NT2/D1 (cell line): Measurements from ENCODE around the gene PHF10.

ENCODE experiments used
- YY1 ChIP-seq: IDR thresholded peaks from 2 replicates; pipeline ENCODE4 v1.6.1; 2011; ENCODE audit not compliant: insufficient read length, insufficient read depth
- ZNF274 ChIP-seq: IDR thresholded peaks from 2 replicates; pipeline ENCODE4 v1.6.1; 2011; ENCODE audit warnings: mild to moderate bottlenecking, low read depth, low read length

DNA sequence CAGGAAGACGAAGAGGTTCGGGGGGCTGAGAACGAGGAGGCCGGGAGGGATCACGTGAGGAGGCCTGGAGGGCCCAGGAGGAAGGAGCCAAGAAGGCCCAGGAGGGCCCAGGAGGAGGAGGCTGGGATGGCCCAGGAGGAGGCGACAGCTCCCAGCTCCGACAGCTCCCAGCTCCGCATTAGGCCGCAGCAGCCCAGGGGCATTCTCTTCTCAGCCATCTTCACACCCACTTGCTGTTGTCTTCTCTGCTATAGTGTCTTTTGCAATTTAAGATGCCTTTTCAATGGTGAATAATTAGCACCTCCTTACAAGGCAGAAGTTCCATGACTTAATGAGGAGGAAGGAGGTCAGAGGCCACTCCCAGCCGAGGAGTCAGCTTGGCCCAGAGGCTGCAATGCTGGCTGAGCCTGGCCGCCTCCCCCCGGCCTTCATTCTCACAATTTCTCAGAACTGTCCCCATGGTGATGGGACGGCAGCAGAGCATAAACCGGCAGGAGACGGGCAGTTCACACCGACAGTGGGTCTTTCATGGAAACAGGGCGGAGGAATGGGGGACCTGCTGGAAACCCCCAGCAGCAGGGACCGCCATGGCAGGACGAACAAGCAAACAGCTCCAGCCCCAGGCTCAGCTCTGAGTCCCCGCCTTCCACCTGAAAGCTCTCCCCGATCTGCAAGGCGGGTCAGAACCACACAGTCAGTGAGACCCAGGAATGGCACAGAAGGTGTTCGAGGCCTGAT is 67.6 kb downstream of the PHF10 start:
- TF ChIP-seq ZNF274 (no peak), YY1 (no peak)
